NCI-H1930 (cell line): Measurements from ENCODE around the gene MAP1S.

ENCODE experiments used
- DNase-seq, 2 experiments: peaks; one replicate each; lab custom pipeline; 2025; lab: John Stamatoyannopoulos, UW

MAP1S gene

GRCh38 chr19:17688853-17689595 is 30.3 kb upstream of the MAP1S start:
- DNase-seq: no peak

- DNase-seq: no peak
Measured at GRCh38 chr19:17692566-17692965, 26.7 kb upstream of the MAP1S start.

GRCh38 chr19:17695198-17695597 is 24.1 kb upstream of the MAP1S start:
- no peak for DNase-seq

GRCh38 chr19:17703824-17704463 is 15.3 kb upstream of the MAP1S start:
- no peak for DNase-seq

- no peak for DNase-seq
Measured at GRCh38 chr19:17706750-17707181, 12.5 kb upstream of the MAP1S start.

- DNase-seq: no peak
Measured at GRCh38 chr19:17711851-17712250, 7.4 kb upstream of the MAP1S start.

GRCh38 chr19:17716309-17716929 is 2.9 kb upstream of the MAP1S start:
- no peak for DNase-seq

- DNase-seq: no peak
Measured at GRCh38 chr19:17718550-17718946, 732 bp upstream of the MAP1S start.

- DNase-seq: no peak
Measured at GRCh38 chr19:17719730-17720400, 585 bp downstream of the MAP1S start.

GRCh38 chr19:17720440-17720839 is 1.2 kb downstream of the MAP1S start:
- no peak for DNase-seq

GRCh38 chr19:17721111-17721628 is 1.9 kb downstream of the MAP1S start:
- DNase-seq: no peak

- DNase-seq: no peak
Measured at GRCh38 chr19:17721821-17722220, 2.5 kb downstream of the MAP1S start.

GRCh38 chr19:17722655-17723240 is 3.5 kb downstream of the MAP1S start:
- no peak for DNase-seq

GRCh38 chr19:17724655-17725054 is 5.4 kb downstream of the MAP1S start:
- DNase-seq: no peak

GRCh38 chr19:17725422-17726078 is 6.3 kb downstream of the MAP1S start:
- DNase-seq: no peak

- no peak for DNase-seq
Measured at GRCh38 chr19:17726136-17726741, 7.0 kb downstream of the MAP1S start.

GRCh38 chr19:17726964-17727773 is 7.9 kb downstream of the MAP1S start:
- DNase-seq: no peak

GRCh38 chr19:17727843-17728242 is 8.6 kb downstream of the MAP1S start:
- no peak for DNase-seq

GRCh38 chr19:17733127-17733526 is 13.8 kb downstream of the MAP1S start:
- no peak for DNase-seq

- no peak for DNase-seq
Measured at GRCh38 chr19:17734146-17734545, 14.9 kb downstream of the MAP1S start.
